Panc1 (cell line): Measurements from ENCODE around the gene SH3PXD2B. TPM values are rescaled to one million over a fixed set of nuclear protein-coding genes. Genes with fewer than 3 reads are reported as not detected.
"Not testable (repeated sequence)": the region's sequence is repeated elsewhere in the genome, so short reads cannot be mapped to it uniquely, and the experiment has no call there.

Source experiments
- ATAC-seq: fragments of 200-7000 bp; cut with Tn5 transposase; 2 replicates; pipeline ENCODE4 v1.9.1; 2020; ENCODE audit warnings: mild to moderate bottlenecking, moderate library complexity
- BruUV-seq: library from RNA; stranded (reverse); fragments of 400-500 nt; replicated peaks from 2 replicates; lab custom pipeline; 2021; lab: Mats Ljungman, UMichigan
- CTCF ChIA-PET: fragments of 300-600 bp; sonication (Branson Sonifier 250); formaldehyde crosslinking; loops from one replicate; lab custom pipeline; 2022; ENCODE audit warnings: antibody characterized with exemption; lab: Charles Lee
- POLR2A ChIA-PET: fragments of 300-600 bp; sonication (Branson Sonifier 250); formaldehyde crosslinking; loops from one replicate; lab custom pipeline; 2022; ENCODE audit warnings: antibody characterized with exemption; lab: Charles Lee
- DNase-seq: peaks from one replicate; pipeline ENCODE4 v3.0.0-alpha.2; 2010; ENCODE audit warnings: low read depth, low spot score
- H3K27ac ChIP-seq: 2 replicates; pipeline ENCODE4 v1.5.1; 2011; ENCODE audit warnings: mild to moderate bottlenecking, low read length, inconsistent platforms
- H3K27me3 ChIP-seq: fragments of 200-500 bp; sonication (Bioruptor generic); 2 replicates; pipeline ENCODE4 v1.6.0; 2014; ENCODE audit warnings: low read length, inconsistent platforms; ENCODE audit not compliant: control insufficient read depth, insufficient read depth
- H3K36me3 ChIP-seq: fragments of 200-500 bp; sonication (Bioruptor generic); 2 replicates; pipeline ENCODE4 v1.5.1; 2014; ENCODE audit warnings: inconsistent platforms, mild to moderate bottlenecking, low read length, moderate library complexity; ENCODE audit not compliant: control insufficient read depth, insufficient read depth
- H3K4me1 ChIP-seq: 2 replicates; pipeline ENCODE4 v1.5.1; 2011; ENCODE audit warnings: inconsistent platforms, mild to moderate bottlenecking, low read length, moderate library complexity; ENCODE audit not compliant: control insufficient read depth, insufficient read depth
- H3K4me3 ChIP-seq, 2 experiments: 2 replicates each; pipeline ENCODE4 v1.5.1; 2011 to 2012; ENCODE audit warnings: low read depth in 2 of 2, low read length in 2 of 2, mild to moderate bottlenecking in 2 of 2, inconsistent platforms in 1 of 2, moderate library complexity in 1 of 2
- H3K9me3 ChIP-seq: fragments of 200-500 bp; sonication (Bioruptor generic); 2 replicates; pipeline ENCODE4 v1.5.1; 2014; ENCODE audit warnings: low read depth, mild to moderate bottlenecking, inconsistent platforms, low read length, moderate library complexity; ENCODE audit not compliant: control insufficient read depth, insufficient read depth
- CTCF ChIP-seq: fragments of 450-650 bp; IDR thresholded peaks from 2 replicates; pipeline ENCODE4 v1.5.1; 2017; ENCODE audit warnings: mild to moderate bottlenecking
- POLR2AphosphoS5 ChIP-seq: IDR thresholded peaks from 2 replicates; pipeline ENCODE4 v1.6.1; 2012; ENCODE audit warnings: mild to moderate bottlenecking, low read depth, low read length, moderate library complexity
- SIN3A ChIP-seq: IDR thresholded peaks from 2 replicates; pipeline ENCODE4 v1.6.1; 2012; ENCODE audit warnings: low read depth, mild to moderate bottlenecking, low read length, moderate library complexity, borderline replicate concordance; ENCODE audit not compliant: insufficient read depth
- in situ Hi-C: cut with HindIII; loops from 2 replicates; pipeline ENCODE4 v1.10.0; 2016; ENCODE audit warnings: low sequenced_read_pairs, low pct_unique_long_range_greater_than_20kb
- intact Hi-C: fragments of 100-400 bp; cut with micrococcal nuclease; formaldehyde crosslinking; loops from one replicate; pipeline ENCODE4 v1.10.0; 2022; ENCODE audit not compliant: unreplicated experiment
- total RNA-seq: library from RNA; stranded (reverse); gene quantifications from one replicate; pipeline ENCODE4 v1.2.1, GENCODE V29; 2021; ENCODE audit not compliant: unreplicated experiment

Gene SH3PXD2B
- total RNA-seq, 1 experiment from 2014 or later, result 39.7 TPM

GRCh38 chr5:172370648-172371545, 83.4 kb downstream of the SH3PXD2B start:
- ATAC-seq (peak; percentile 76), DNase-seq (no peak)
- Histone ChIP-seq H3K27me3 (no peaks in the 10 kb centered on the region), H3K4me3 (no peak overlapping the region), H3K9me3 (peaks cover 6% of the 10 kb centered on the region; the same call in 1 of the 2 replicates), H3K36me3 (no peaks in the 10 kb centered on the region), H3K4me1 (peaks cover 3% of the 10 kb centered on the region; the same call in 1 of the 2 replicates), H3K27ac (peak overlapping the region; percentile 66; the same call in 1 of the 2 replicates)
- POLR2A ChIA-PET, result no interaction called here
- in situ Hi-C loops (no loop called here), intact Hi-C loops (loop anchor here (5.0 kb wide), 1 partner anchor 79 kb away; no protein-coding TSS in a partner anchor)
- TF ChIP-seq POLR2AphosphoS5 (no peak), SIN3A (no peak), CTCF (peak; percentile 83)
- BruUV-seq, result no TSS peak
- CTCF ChIA-PET, result interaction anchor here (0.6 to 1.2 kb wide), 2 partner anchors 8 to 152 kb away, joined by 5 to 7 read pairs; no protein-coding TSS in a partner anchor

GRCh38 chr5:172370237-172370640, 84.1 kb downstream of the SH3PXD2B start:
- no TSS peak for BruUV-seq
- Histone ChIP-seq H3K4me3 (no peak overlapping the region), H3K4me1 (peaks cover 3% of the 10 kb centered on the region; the same call in 1 of the 2 replicates), H3K27me3 (no peaks in the 10 kb centered on the region), H3K27ac (peak overlapping the region; percentile 66; the same call in 1 of the 2 replicates), H3K9me3 (peaks cover 6% of the 10 kb centered on the region; the same call in 1 of the 2 replicates), H3K36me3 (no peaks in the 10 kb centered on the region)
- ATAC-seq, result peak; percentile 68
- no peak for DNase-seq
- TF ChIP-seq CTCF (no peak), POLR2AphosphoS5 (no peak)
- in situ Hi-C loops, result no loop called here
- POLR2A ChIA-PET, result no interaction called here
- intact Hi-C loops, result loop anchor here (5.0 kb wide), 1 partner anchor 78 kb away; no protein-coding TSS in a partner anchor
- CTCF ChIA-PET, result interaction anchor here (0.6 to 1.2 kb wide), 2 partner anchors 9 to 97 kb away, joined by 4 to 5 read pairs; no protein-coding TSS in a partner anchor

- H3K4me3 ChIP-seq, H3K36me3 ChIP-seq, intact Hi-C loops, BruUV-seq, DNase-seq, H3K27ac ChIP-seq, in situ Hi-C loops, ATAC-seq, H3K9me3 ChIP-seq, POLR2A ChIA-PET, CTCF ChIA-PET, H3K4me1 ChIP-seq, H3K27me3 ChIP-seq: not testable (repeated sequence)
These were observed 85.6 kb downstream of the SH3PXD2B start for GRCh38 chr5:172368699-172369098.
